Lower lobe of right lung (tissue), 2 donors: ENCODE results near the gene TTYH2. TPM values are rescaled to one million over a fixed set of nuclear protein-coding genes. Genes with fewer than 3 reads are reported as not detected.
A peak's percentile ranks its signal among the peaks of the same experiment; 100 is the strongest.

ENCODE experiments used
- ATAC-seq, 2 donors: fragments of 200-7000 bp; cut with Tn5 transposase; one replicate each; pipeline ENCODE4 v1.9.1; 2020 to 2022; ENCODE audit warnings: mild to moderate bottlenecking in 2 of 2, moderate library complexity in 2 of 2
- DNase-seq: peaks from one replicate; pipeline ENCODE4 v3.0.0-alpha.2; 2020
- H3K27ac ChIP-seq: fragments of 200-600 bp; one replicate; pipeline ENCODE4 v1.8.0; 2022
- H3K27me3 ChIP-seq: fragments of 200-600 bp; one replicate; pipeline ENCODE4 v1.8.0; 2022; ENCODE audit warnings: low read depth
- H3K36me3 ChIP-seq: fragments of 200-600 bp; one replicate; pipeline ENCODE4 v1.8.0; 2022; ENCODE audit warnings: mild to moderate bottlenecking
- H3K4me1 ChIP-seq: fragments of 200-600 bp; one replicate; pipeline ENCODE4 v1.8.0; 2022
- H3K4me3 ChIP-seq: fragments of 200-600 bp; one replicate; pipeline ENCODE4 v1.8.0; 2022; ENCODE audit warnings: mild to moderate bottlenecking
- H3K9me3 ChIP-seq: fragments of 200-600 bp; one replicate; pipeline ENCODE4 v1.8.0; 2022
- CTCF ChIP-seq: fragments of 200-600 bp; IDR thresholded peaks from one replicate; pipeline ENCODE4 v1.8.0; 2022; ENCODE audit warnings: antibody characterized with exemption, mild to moderate bottlenecking
- intact Hi-C: fragments of 100-400 bp; cut with DNase I; formaldehyde crosslinking; loops from one replicate; pipeline ENCODE4 v1.11.0; 2022
- total RNA-seq: library from RNA; stranded (reverse); fragmentation: NEBNext Ultra II Directional; extraction: Animal tissue kit (Norgen Biotek cat#: 25700); gene quantifications from one replicate; pipeline ENCODE4 v1.2.1, GENCODE V29; 2021
- donor health status: DM: no; HTN: yes; CAD: no; lungs with severe emphysema.

The TTYH2 gene
- total RNA-seq, 1 donor from 2014 or later = 7.7 TPM

- no peaks in the 10 kb centered on the region for H3K9me3 ChIP-seq
- H3K27me3 ChIP-seq = peaks cover 22% of the 10 kb centered on the region
- intact Hi-C loops = no loop called here
- H3K36me3 ChIP-seq = peaks cover 27% of the 10 kb centered on the region
- no peak overlapping the region for H3K27ac ChIP-seq
- H3K4me3 ChIP-seq = no peak overlapping the region
- TF ChIP-seq CTCF = no peak
- no peak for ATAC-seq
- peaks cover 29% of the 10 kb centered on the region for H3K4me1 ChIP-seq
- DNase-seq = no peak
Observed at GRCh38 chr17:74201948-74202347, 11.4 kb upstream of the TTYH2 start.

GRCh38 chr17:74202938-74203337 is 10.4 kb upstream of the TTYH2 start:
- DNase-seq (no peak), ATAC-seq (no peak)
- no peak for TF ChIP-seq CTCF
- intact Hi-C loops = no loop called here
- Histone ChIP-seq H3K4me1 (peaks cover 37% of the 10 kb centered on the region), H3K36me3 (peaks cover 36% of the 10 kb centered on the region), H3K9me3 (no peaks in the 10 kb centered on the region), H3K4me3 (no peak overlapping the region), H3K27ac (no peak overlapping the region), H3K27me3 (peaks cover 22% of the 10 kb centered on the region)

- intact Hi-C loops = no loop called here
- peaks cover 37% of the 10 kb centered on the region for H3K4me1 ChIP-seq
Observed at GRCh38 chr17:74203439-74204240, 9.7 kb upstream of the TTYH2 start, which contains the start of gene RPL38. TSS of gene RPL38 (plus strand) at chr17:74203678. CDS start at chr17:74203956, 278 bp downstream.

GRCh38 chr17:74204474-74204873 is 8.9 kb upstream of the TTYH2 start:
- no peak for ATAC-seq
- peak overlapping the region; percentile 86 for H3K27ac ChIP-seq
- peaks cover 15% of the 10 kb centered on the region for H3K27me3 ChIP-seq

More at GRCh38 chr17:74203439-74204240, 9.7 kb upstream of the TTYH2 start, which contains the start of gene RPL38:
- peaks cover 22% of the 10 kb centered on the region for H3K27me3 ChIP-seq
- no peaks in the 10 kb centered on the region for H3K9me3 ChIP-seq
- DNase-seq (peak; percentile 95), ATAC-seq (peak; percentile 92 to 96)
- H3K27ac ChIP-seq = peak within 1 kb of the TSS; percentile 86
- peaks cover 43% of the 10 kb centered on the region for H3K36me3 ChIP-seq
- peak; percentile 90 for TF ChIP-seq CTCF
- peak within 1 kb of the TSS; percentile 99 for H3K4me3 ChIP-seq

GRCh38 chr17:74205274-74205673 is 8.1 kb upstream of the TTYH2 start:
- H3K36me3 ChIP-seq = peaks cover 58% of the 10 kb centered on the region
- no peak for ATAC-seq
- no peaks in the 10 kb centered on the region for H3K9me3 ChIP-seq
- H3K27ac ChIP-seq = no peak overlapping the region
- intact Hi-C loops = no loop called here
- H3K4me1 ChIP-seq = peaks cover 41% of the 10 kb centered on the region
- no peak for TF ChIP-seq CTCF
- DNase-seq = no peak
- H3K27me3 ChIP-seq = peaks cover 7% of the 10 kb centered on the region
- peak overlapping the region; percentile 99 for H3K4me3 ChIP-seq

More at GRCh38 chr17:74204474-74204873, 8.9 kb upstream of the TTYH2 start:
- no peak for DNase-seq
- Histone ChIP-seq H3K9me3 (no peaks in the 10 kb centered on the region), H3K36me3 (peaks cover 50% of the 10 kb centered on the region), H3K4me3 (peak overlapping the region; percentile 99), H3K4me1 (peaks cover 37% of the 10 kb centered on the region)
- intact Hi-C loops = no loop called here
- no peak for TF ChIP-seq CTCF
